ENCODE results near the gene TNMD.
"Not testable (repeated sequence)": the region's sequence is repeated elsewhere in the genome, so short reads cannot be mapped to it uniquely, and the experiment has no call there.

Gene TNMD

GRCh38 chrX:100584611-100585010, at the start of gene TNMD:
TNMD (plus strand) TSS chrX:100584936; CDS start chrX:100585019, 83 bp downstream.
- DNase-seq (ENCODE audit: low spot score), result no peak

- DNase-seq (ENCODE audit: low spot score), result not testable (repeated sequence)
Measured at GRCh38 chrX:100565534-100565933, 19.2 kb upstream of the TNMD start.

GRCh38 chrX:100586747-100587146, 2.0 kb downstream of the TNMD start:
- DNase-seq (ENCODE audit: low spot score), result no peak

GRCh38 chrX:100587861-100588260, 3.1 kb downstream of the TNMD start:
- DNase-seq (ENCODE audit: low spot score), result peak; percentile 5

GRCh38 chrX:100591256-100592051, 6.7 kb downstream of the TNMD start:
- DNase-seq (ENCODE audit: low spot score), result no peak

GRCh38 chrX:100593126-100593525, 8.4 kb downstream of the TNMD start:
- DNase-seq (ENCODE audit: low spot score), result no peak

GRCh38 chrX:100593581-100593980, 8.8 kb downstream of the TNMD start:
- no peak for DNase-seq (ENCODE audit: low spot score)

- no peak for DNase-seq (ENCODE audit: low spot score)
Measured at GRCh38 chrX:100596601-100597000, 11.9 kb downstream of the TNMD start.

- no peak for DNase-seq (ENCODE audit: low spot score)
Measured at GRCh38 chrX:100599456-100599855, 14.7 kb downstream of the TNMD start.

- DNase-seq (ENCODE audit: low spot score), result no peak
Measured at GRCh38 chrX:100600340-100600739, 15.6 kb downstream of the TNMD start.

GRCh38 chrX:100600758-100601157, 16.0 kb downstream of the TNMD start:
- no peak for DNase-seq (ENCODE audit: low spot score)

- no peak for DNase-seq (ENCODE audit: low spot score)
Measured at GRCh38 chrX:100606753-100607152, 22.0 kb downstream of the TNMD start.

- no peak for DNase-seq (ENCODE audit: low spot score)
Measured at GRCh38 chrX:100609591-100609990, 24.9 kb downstream of the TNMD start.

GRCh38 chrX:100611951-100612350, 27.2 kb downstream of the TNMD start:
- DNase-seq (ENCODE audit: low spot score), result no peak

GRCh38 chrX:100615005-100615404, 30.3 kb downstream of the TNMD start:
- peak; percentile 48 for DNase-seq (ENCODE audit: low spot score)

- no peak for DNase-seq (ENCODE audit: low spot score)
Measured at GRCh38 chrX:100623001-100623400, 38.3 kb downstream of the TNMD start.

GRCh38 chrX:100625985-100626491, 41.3 kb downstream of the TNMD start:
- DNase-seq (ENCODE audit: low spot score), result no peak

- DNase-seq (ENCODE audit: low spot score), result no peak
Measured at GRCh38 chrX:100635040-100635439, 50.3 kb downstream of the TNMD start.

GRCh38 chrX:100635989-100636320, 51.2 kb downstream of the TNMD start:
- DNase-seq (ENCODE audit: low spot score), result no peak

GRCh38 chrX:100636321-100636991, 51.7 kb downstream of the TNMD start, which contains the start of gene TSPAN6:
TSPAN6 (minus strand) TSS chrX:100636806; CDS start chrX:100636694, 112 bp downstream.
- peak; percentile 86 for DNase-seq (ENCODE audit: low spot score)

- no peak for DNase-seq (ENCODE audit: low spot score)
Measured at GRCh38 chrX:100642290-100642689, 57.6 kb downstream of the TNMD start.

- no peak for DNase-seq (ENCODE audit: low spot score)
Measured at GRCh38 chrX:100643212-100643611, 58.5 kb downstream of the TNMD start.
